ENCODE results near the gene CX3CL1. TPM values are rescaled to one million over a fixed set of nuclear protein-coding genes. Genes with fewer than 3 reads are reported as not detected.

The CX3CL1 gene
- total RNA-seq, 4 donors from 2014 or later = 1.7 to 13.5 (median 1.8) TPM; not detected in 1

- in situ Hi-C loops (cut with MboI; ENCODE audit: low pct_ligation_motif_present in 1 of 4, low pct_unique_long_range_greater_than_20kb in 1 of 4, low sequenced_read_pairs in 3 of 4) = no loop called here
Observed at GRCh38 chr16:57331355-57331754, 40.9 kb upstream of the CX3CL1 start.

GRCh38 chr16:57333402-57333801 is 38.9 kb upstream of the CX3CL1 start:
- Histone ChIP-seq H3K27ac (no peak overlapping the region), H3K4me3 (no peak overlapping the region), H3K27me3 (no peaks in the 10 kb centered on the region), H3K36me3 (no peaks in the 10 kb centered on the region), H3K9me3 (no peaks in the 10 kb centered on the region), H3K4me1 (no peaks in the 10 kb centered on the region)
- WGBS, 2 donors (ENCODE audit: low coverage in 1 of 2) = 81% methylated on average over 1 of the region's 1 CpG; no CpG with 5 or more reads in 1 of the 2 donors
- in situ Hi-C loops (cut with MboI; ENCODE audit: low pct_ligation_motif_present in 1 of 4, low pct_unique_long_range_greater_than_20kb in 1 of 4, low sequenced_read_pairs in 3 of 4) = no loop called here
- DNase-seq = no peak
- intact Hi-C loops (cut with DNase I; ENCODE audit: low total_unique reads) = no loop called here
- TF ChIP-seq POLR2A (IDR thresholded peaks at IDR 0.05) (no peak), EP300 (IDR thresholded peaks at IDR 0.05; ENCODE audit: low read depth) (no peak), CTCF (IDR thresholded peaks at IDR 0.05) (no peak), POLR2AphosphoS5 (IDR thresholded peaks at IDR 0.05) (no peak)

More at GRCh38 chr16:57331355-57331754, 40.9 kb upstream of the CX3CL1 start:
- no peak for DNase-seq
- 87 to 90% methylated on average over 3 of the region's 3 CpGs for WGBS, 2 donors (ENCODE audit: low coverage in 1 of 2)
- Histone ChIP-seq H3K9me3 (no peaks in the 10 kb centered on the region), H3K27ac (no peak overlapping the region), H3K27me3 (no peaks in the 10 kb centered on the region), H3K4me1 (no peaks in the 10 kb centered on the region), H3K4me3 (no peak overlapping the region), H3K36me3 (no peaks in the 10 kb centered on the region)
- TF ChIP-seq CTCF (IDR thresholded peaks at IDR 0.05) (no peak), POLR2AphosphoS5 (IDR thresholded peaks at IDR 0.05) (no peak), POLR2A (IDR thresholded peaks at IDR 0.05) (no peak), EP300 (IDR thresholded peaks at IDR 0.05; ENCODE audit: low read depth) (no peak)
- intact Hi-C loops (cut with DNase I; ENCODE audit: low total_unique reads) = no loop called here

DNA sequence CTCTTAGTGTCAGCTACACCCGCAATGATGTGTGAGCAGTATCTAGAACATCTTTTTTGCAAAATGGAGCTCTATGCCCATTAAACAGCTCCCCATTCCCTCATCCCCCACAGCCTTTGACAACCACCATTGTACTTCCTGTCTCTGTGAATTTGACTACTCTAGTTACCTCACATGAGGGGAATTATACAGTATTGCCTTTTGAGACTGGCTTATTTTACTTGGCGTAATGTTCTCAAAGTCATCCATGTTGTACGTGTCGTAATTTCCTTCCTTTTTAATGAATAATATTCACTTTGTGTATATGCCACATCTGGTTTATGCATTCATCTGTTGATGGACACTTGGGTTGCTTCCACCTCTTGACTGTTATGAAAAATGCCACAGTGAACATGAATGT is 36.9 kb upstream of the CX3CL1 start:
- no peak overlapping the region for H3K27ac ChIP-seq
- in situ Hi-C loops (cut with MboI; ENCODE audit: low pct_ligation_motif_present in 1 of 4, low pct_unique_long_range_greater_than_20kb in 1 of 4, low sequenced_read_pairs in 3 of 4) (no loop called here), intact Hi-C loops (cut with DNase I; ENCODE audit: low total_unique reads) (no loop called here)
- 87 to 89% methylated on average over 3 to 4 of the region's 4 CpGs for WGBS, 2 donors (ENCODE audit: low coverage in 1 of 2)
- peaks cover 0 to under 1% (median 0%) of the 10 kb centered on the region in 4 donors for H3K4me1 ChIP-seq
- H3K27me3 ChIP-seq = no peaks in the 10 kb centered on the region
- no peak for TF ChIP-seq POLR2AphosphoS5 (IDR thresholded peaks at IDR 0.05)
- no peak for TF ChIP-seq EP300 (IDR thresholded peaks at IDR 0.05; ENCODE audit: low read depth)
- TF ChIP-seq POLR2A (IDR thresholded peaks at IDR 0.05) = no peak
- no peak for TF ChIP-seq CTCF (IDR thresholded peaks at IDR 0.05)
- no peak overlapping the region for H3K4me3 ChIP-seq
- no peak for DNase-seq
- no peaks in the 10 kb centered on the region for H3K9me3 ChIP-seq
- H3K36me3 ChIP-seq = no peaks in the 10 kb centered on the region

- in situ Hi-C loops (cut with MboI; ENCODE audit: low pct_ligation_motif_present in 1 of 4, low pct_unique_long_range_greater_than_20kb in 1 of 4, low sequenced_read_pairs in 3 of 4) (no loop called here), intact Hi-C loops (cut with DNase I; ENCODE audit: low total_unique reads) (no loop called here)
- Histone ChIP-seq H3K27ac (peak overlapping the region in 2 of 4 donors; percentile 15 to 48), H3K4me3 (no peak overlapping the region), H3K9me3 (no peaks in the 10 kb centered on the region), H3K4me1 (peaks cover 9 to 22% (median 12%) of the 10 kb centered on the region in 4 donors), H3K36me3 (no peaks in the 10 kb centered on the region), H3K27me3 (no peaks in the 10 kb centered on the region)
- DNase-seq = no peak
- TF ChIP-seq POLR2A (IDR thresholded peaks at IDR 0.05) (no peak), EP300 (IDR thresholded peaks at IDR 0.05; ENCODE audit: low read depth) (no peak), CTCF (IDR thresholded peaks at IDR 0.05) (no peak), POLR2AphosphoS5 (IDR thresholded peaks at IDR 0.05) (no peak)
- 61 to 71% methylated on average over 6 of the region's 6 CpGs for WGBS, 2 donors (ENCODE audit: low coverage in 1 of 2)
Observed at GRCh38 chr16:57341062-57341440, 31.2 kb upstream of the CX3CL1 start.
